Natural killer cell (primary cell): ENCODE data around the gene ZNF683. TPM values are rescaled to one million over a fixed set of nuclear protein-coding genes. Genes with fewer than 3 reads are reported as not detected.

Source experiments
- ATAC-seq, 3 donors: fragments of 150-1000 bp in 2 of 3; fragments of 200-7000 bp in 1 of 3; cut with Tn5 transposase; 1 replicate in 1 of 3; 2 replicates in 2 of 3; pipeline ENCODE4 v1.10.0; 2021; ENCODE audit warnings: mild to moderate bottlenecking in 2 of 3, moderate library complexity in 2 of 3
- DNase-seq, 2 donors: peaks; one replicate each; pipeline versions ENCODE4 v3.0.0 to v3.0.0-alpha.2; 2013 to 2021; ENCODE audit warnings: mixed read lengths in 1 of 2
- H3K27ac ChIP-seq: one replicate; pipeline ENCODE4 v1.5.1; 2013; ENCODE audit warnings: mild to moderate bottlenecking, low read length
- H3K27me3 ChIP-seq: one replicate; pipeline ENCODE4 v1.6.1; 2013; ENCODE audit warnings: low read length; ENCODE audit not compliant: control insufficient read depth, insufficient read depth
- H3K36me3 ChIP-seq: one replicate; pipeline ENCODE4 v1.6.1; 2013; ENCODE audit warnings: low read length; ENCODE audit not compliant: control insufficient read depth, insufficient read depth
- H3K4me1 ChIP-seq: one replicate; pipeline ENCODE4 v1.6.1; 2013; ENCODE audit warnings: low read length; ENCODE audit not compliant: control insufficient read depth, insufficient read depth
- H3K4me3 ChIP-seq: one replicate; pipeline ENCODE4 v1.5.1; 2013; ENCODE audit warnings: low read length
- H3K9me3 ChIP-seq: one replicate; pipeline ENCODE4 v1.6.1; 2013; ENCODE audit warnings: low read length; ENCODE audit not compliant: control insufficient read depth, insufficient read depth
- H3K27ac Mint-ChIP-seq, 2 donors: one replicate each; pipeline ENCODE4 v1.8.0; 2022; ENCODE audit warnings: mild to moderate bottlenecking in 2 of 2, mixed read lengths in 2 of 2, moderate library complexity in 1 of 2
- H3K27me3 Mint-ChIP-seq, 2 donors: one replicate each; pipeline ENCODE4 v1.8.0; 2022; ENCODE audit warnings: low read depth in 2 of 2, mixed read lengths in 2 of 2
- H3K36me3 Mint-ChIP-seq: one replicate; pipeline ENCODE4 v1.8.0; 2022; ENCODE audit warnings: mixed read lengths
- H3K4me1 Mint-ChIP-seq, 2 donors: one replicate each; pipeline ENCODE4 v1.8.0; 2022; ENCODE audit warnings: mixed read lengths in 2 of 2
- H3K4me3 Mint-ChIP-seq: one replicate; pipeline ENCODE4 v1.8.0; 2022; ENCODE audit warnings: mild to moderate bottlenecking, moderate library complexity, mixed read lengths
- H3K9me3 Mint-ChIP-seq, 2 donors: one replicate each; pipeline ENCODE4 v1.8.0; 2022; ENCODE audit warnings: mixed read lengths in 2 of 2
- CTCF ChIP-seq: fragments of 200-600 bp; IDR thresholded peaks from one replicate; pipeline ENCODE4 v1.8.0; 2022; ENCODE audit warnings: antibody characterized with exemption
- WGBS: methylation state at CpG from one replicate; pipeline ENCODE4 v1.1.7; 2013; ENCODE audit warnings: missing lambda C conversion rate; ENCODE audit not compliant: insufficient coverage; 5-methylcytosine and 5-hydroxymethylcytosine counted together
- intact Hi-C: fragments of 100-400 bp; cut with micrococcal nuclease; formaldehyde crosslinking; loops from one replicate; pipeline ENCODE4 v1.14.2; 2022
- total RNA-seq, 4 donors: library from RNA; stranded (reverse); fragments of 120-200 nt in 1 of 4; gene quantifications; one replicate each; pipeline versions ENCODE4 v1.2.3 to v1.2.4, GENCODE V29; 2013 to 2022

The ZNF683 gene
- total RNA-seq, 3 donors from 2014 or later (not counting 1 experiment from before 2014, with no cell fraction given), result 9.6 to 38.2 (median 19.7) TPM

DNA sequence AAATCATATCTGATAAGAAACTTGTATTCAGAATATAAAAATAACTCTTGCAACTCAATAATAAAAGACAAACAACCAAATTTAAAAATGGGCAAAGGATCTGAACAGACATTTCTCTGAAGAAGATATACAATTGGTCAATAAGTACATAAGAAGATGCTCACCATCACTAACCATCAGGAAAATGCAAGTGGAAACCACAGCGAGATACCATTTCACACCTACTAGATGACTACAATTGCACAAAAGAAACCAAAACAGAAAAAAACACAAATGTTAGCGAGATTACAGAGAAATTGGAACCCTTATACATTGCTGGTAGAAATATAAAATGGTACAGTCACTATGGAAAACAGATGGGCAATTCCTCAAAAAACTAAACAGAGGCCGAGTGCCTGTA is 11.5 kb upstream of the ZNF683 start:
- no peak for TF ChIP-seq CTCF

GRCh38 chr1:26378879-26379251 is 6.3 kb upstream of the ZNF683 start:
- Histone ChIP-seq H3K9me3 (peaks cover 4% of the 10 kb centered on the region), H3K4me3 (no peak overlapping the region), H3K4me1 (peaks cover 64% of the 10 kb centered on the region), H3K27me3 (no peaks in the 10 kb centered on the region), H3K27ac (peak overlapping the region; percentile 15), H3K36me3 (no peaks in the 10 kb centered on the region)
- H3K9me3 Mint-ChIP-seq, result peaks cover 0 to 3% of the 10 kb centered on the region in 2 donors
- intact Hi-C loops, result loop anchor here (1.0 to 10.0 kb wide), 6 partner anchors 9 to 406 kb away; partner anchors contain the start of genes CD52 and PIGV
- WGBS, result 86% methylated on average over 3 of the region's 3 CpGs
- peaks cover 57 to 63% of the 10 kb centered on the region in 2 donors for H3K4me1 Mint-ChIP-seq
- H3K36me3 Mint-ChIP-seq, result no peaks in the 10 kb centered on the region
- ATAC-seq (no peak), DNase-seq (no peak)
- peaks cover 6% of the 10 kb centered on the region in 2 donors for H3K27me3 Mint-ChIP-seq
- peak overlapping the region; percentile 82 to 93 for H3K27ac Mint-ChIP-seq
- no peak for TF ChIP-seq CTCF
- H3K4me3 Mint-ChIP-seq, result peak overlapping the region; percentile 92

More for the DNA sequence above, 11.5 kb upstream of the ZNF683 start:
- H3K4me1 Mint-ChIP-seq, result peaks cover 33 to 45% of the 10 kb centered on the region in 2 donors
- peak overlapping the region in 1 of 2 donors; percentile 33 for H3K27ac Mint-ChIP-seq
- H3K36me3 ChIP-seq, result no peaks in the 10 kb centered on the region
- no peak overlapping the region for H3K27ac ChIP-seq
- intact Hi-C loops, result no loop called here
- WGBS, result 36% methylated on average over 3 of the region's 3 CpGs
- peaks cover 30 to 31% of the 10 kb centered on the region in 2 donors for H3K27me3 Mint-ChIP-seq
- peaks cover 6% of the 10 kb centered on the region for H3K27me3 ChIP-seq
- H3K9me3 ChIP-seq, result peaks cover 4% of the 10 kb centered on the region
- H3K9me3 Mint-ChIP-seq, result no peaks in the 10 kb centered on the region
- H3K36me3 Mint-ChIP-seq, result no peaks in the 10 kb centered on the region
- peak; percentile 61 to 85 (median 71) for ATAC-seq
- peaks cover 46% of the 10 kb centered on the region for H3K4me1 ChIP-seq
- DNase-seq, result peak in 1 of 2 donors; percentile 52
- peak overlapping the region; percentile 56 for H3K4me3 Mint-ChIP-seq
- no peak overlapping the region for H3K4me3 ChIP-seq

DNA sequence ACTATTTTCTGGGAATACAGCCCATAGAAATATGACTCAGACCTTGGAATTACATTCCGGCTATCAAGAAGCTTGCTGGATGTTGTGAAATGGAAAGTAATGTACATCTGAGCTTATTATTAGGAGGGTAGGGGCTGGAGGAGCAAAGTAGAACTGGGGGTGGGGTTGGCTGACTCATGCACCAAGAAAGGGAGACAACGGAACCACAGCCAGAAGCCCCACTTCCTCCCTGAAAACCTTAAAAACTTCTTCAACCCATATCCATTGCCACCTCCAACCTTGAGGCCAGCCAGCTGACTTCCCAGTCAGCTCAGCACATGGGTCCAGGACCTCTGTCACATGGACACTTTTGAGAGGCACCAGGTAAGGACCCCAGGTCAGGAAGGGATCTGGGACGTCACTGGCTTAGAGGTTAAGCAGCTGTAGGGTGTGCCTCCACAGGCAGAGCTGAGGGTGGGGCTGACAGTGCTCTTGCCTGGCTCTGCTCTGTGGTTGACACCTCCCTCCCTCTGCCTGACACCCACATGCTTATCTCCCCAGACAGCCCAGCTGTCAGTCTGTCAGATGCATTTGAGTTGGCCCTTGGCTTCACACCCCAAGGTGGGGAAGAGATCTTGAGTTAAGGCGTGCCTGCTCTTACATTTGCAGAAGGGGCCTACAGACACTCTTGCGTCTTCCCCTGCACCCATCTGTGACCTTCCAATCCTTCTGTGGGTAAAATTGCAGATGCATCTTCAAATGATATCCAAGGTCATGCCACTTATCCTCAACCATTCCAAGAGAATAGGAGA is 5.7 kb upstream of the ZNF683 start:
- Mint-ChIP-seq H3K27me3 (peaks cover 6% of the 10 kb centered on the region in 2 donors), H3K9me3 (peaks cover 0 to 3% of the 10 kb centered on the region in 2 donors), H3K27ac (peak overlapping the region; percentile 82 to 93), H3K4me3 (peak overlapping the region; percentile 92), H3K36me3 (no peaks in the 10 kb centered on the region), H3K4me1 (peaks cover 62 to 68% of the 10 kb centered on the region in 2 donors)
- Histone ChIP-seq H3K27me3 (no peaks in the 10 kb centered on the region), H3K9me3 (no peaks in the 10 kb centered on the region), H3K4me1 (peaks cover 64% of the 10 kb centered on the region), H3K36me3 (no peaks in the 10 kb centered on the region), H3K4me3 (peak overlapping the region; percentile 0), H3K27ac (peak overlapping the region; percentile 69)
- 3% methylated on average over 5 of the region's 5 CpGs for WGBS
- DNase-seq (peak; percentile 85 to 93), ATAC-seq (peak; percentile 89 to 97 (median 93))
- intact Hi-C loops, result loop anchor here (1.0 to 10.0 kb wide), 6 partner anchors 8 to 407 kb away; partner anchors contain the start of genes CD52 and PIGV
- no peak for TF ChIP-seq CTCF
